IMR-90 (cell line): ENCODE measurements around the gene BUB1B. TPM values are rescaled to one million over a fixed set of nuclear protein-coding genes. Genes with fewer than 3 reads are reported as not detected.

Experiments
- ATAC-seq: fragments of 200-7000 bp; cut with Tn5 transposase; 2 replicates; pipeline ENCODE4 v1.9.1; 2020; ENCODE audit warnings: low read depth, mild to moderate bottlenecking, moderate library complexity
- BruUV-seq: library from RNA; stranded (reverse); fragments of 400-500 nt; replicated peaks from 2 replicates; lab custom pipeline; 2021; lab: Mats Ljungman, UMichigan
- CTCF ChIA-PET: fragments of 300-600 bp; formaldehyde crosslinking; extraction: SDS; loops from one replicate; lab custom pipeline; 2021; ENCODE audit warnings: antibody characterized with exemption; lab: Yijun Ruan, JAX
- POLR2A ChIA-PET: fragments of 300-600 bp; sonication (Branson Sonifier 250); formaldehyde crosslinking; loops from one replicate; lab custom pipeline; 2022; ENCODE audit warnings: antibody characterized with exemption; ENCODE audit not compliant: unreplicated experiment; lab: Charles Lee
- DNase-seq: peaks from one replicate; pipeline ENCODE4 v3.0.0; 2013
- H2AFZ ChIP-seq: replicated peaks from 2 replicates; pipeline ENCODE3; 2013; ENCODE audit warnings: low read length, mild to moderate bottlenecking; ENCODE audit not compliant: poor library complexity
- H2AK5ac ChIP-seq: 2 replicates; pipeline ENCODE4 v1.6.1; 2013; ENCODE audit warnings: low read depth, low read length, inconsistent platforms
- H2AK9ac ChIP-seq: replicated peaks from 2 replicates; pipeline ENCODE3; 2013; ENCODE audit warnings: mild to moderate bottlenecking, low read depth, low read length, moderate library complexity; ENCODE audit not compliant: poor library complexity
- H2BK120ac ChIP-seq: 2 replicates; pipeline ENCODE4 v1.6.1; 2013; ENCODE audit warnings: low read depth, low read length, inconsistent platforms
- H2BK15ac ChIP-seq: 3 replicates; pipeline ENCODE4 v1.6.1; 2013; ENCODE audit warnings: low read depth, low read length, inconsistent platforms
- H2BK20ac ChIP-seq: 2 replicates; pipeline ENCODE4 v1.6.1; 2013; ENCODE audit warnings: low read depth, mild to moderate bottlenecking, inconsistent platforms, low read length, moderate library complexity
- H2BK5ac ChIP-seq: 2 replicates; pipeline ENCODE4 v1.6.1; 2013; ENCODE audit warnings: mild to moderate bottlenecking, low read depth, low read length, inconsistent platforms; ENCODE audit not compliant: poor library complexity, severe bottlenecking
- H3K14ac ChIP-seq: replicated peaks from 2 replicates; pipeline ENCODE4 v1.6.1; 2013; ENCODE audit warnings: low read depth, low read length, inconsistent platforms
- H3K18ac ChIP-seq: 2 replicates; pipeline ENCODE4 v1.6.1; 2013; ENCODE audit warnings: low read depth, low read length, control low read depth
- H3K23ac ChIP-seq: 2 replicates; pipeline ENCODE4 v1.6.1; 2013; ENCODE audit warnings: low read depth, low read length, inconsistent platforms
- H3K27ac ChIP-seq: 2 replicates; pipeline ENCODE4 v1.5.1; 2013; ENCODE audit warnings: mild to moderate bottlenecking, control low read depth, low read length; ENCODE audit not compliant: insufficient read depth
- H3K27me3 ChIP-seq: 2 replicates; pipeline ENCODE4 v1.6.1; 2013; ENCODE audit warnings: low read length; ENCODE audit not compliant: control insufficient read depth, insufficient read depth
- H3K36me3 ChIP-seq: 2 replicates; pipeline ENCODE4 v1.6.1; 2013; ENCODE audit warnings: low read length, mixed read lengths; ENCODE audit not compliant: control insufficient read depth, insufficient read depth
- H3K4ac ChIP-seq: 2 replicates; pipeline ENCODE4 v1.6.1; 2013; ENCODE audit warnings: low read depth, low read length, inconsistent platforms
- H3K4me1 ChIP-seq: 2 replicates; pipeline ENCODE4 v1.6.1; 2013; ENCODE audit warnings: low read length, mixed read lengths; ENCODE audit not compliant: control insufficient read depth, insufficient read depth
- H3K4me2 ChIP-seq: 2 replicates; pipeline ENCODE4 v1.6.1; 2013; ENCODE audit warnings: low read depth, mild to moderate bottlenecking, control low read depth, low read length, moderate library complexity
- H3K4me3 ChIP-seq: 2 replicates; pipeline ENCODE4 v1.5.1; 2013; ENCODE audit warnings: low read depth, mild to moderate bottlenecking, control low read depth, low read length, moderate library complexity; ENCODE audit not compliant: insufficient read depth
- H3K56ac ChIP-seq: 2 replicates; pipeline ENCODE4 v1.6.1; 2013; ENCODE audit warnings: low read length, inconsistent platforms; ENCODE audit not compliant: insufficient read depth; ENCODE audit errors: extremely low read depth
- H3K79me1 ChIP-seq, 2 experiments: 2 replicates each; pipeline ENCODE4 v1.6.1; 2013; ENCODE audit warnings: low read length in 2 of 2, inconsistent platforms in 1 of 2, low read depth in 1 of 2
- H3K9ac ChIP-seq: 2 replicates; pipeline ENCODE4 v1.6.1; 2013; ENCODE audit warnings: low read depth, low read length, control low read depth
- H3K9me1 ChIP-seq: 2 replicates; pipeline ENCODE4 v1.6.1; 2013; ENCODE audit warnings: low read length, inconsistent platforms; ENCODE audit not compliant: insufficient read depth
- H3K9me3 ChIP-seq: 2 replicates; pipeline ENCODE4 v1.6.1; 2013; ENCODE audit warnings: low read length; ENCODE audit not compliant: control insufficient read depth, insufficient read depth
- H4K20me1 ChIP-seq: 2 replicates; pipeline ENCODE4 v1.6.1; 2013; ENCODE audit warnings: low read length, inconsistent platforms; ENCODE audit not compliant: insufficient read depth
- H4K5ac ChIP-seq: 2 replicates; pipeline ENCODE4 v1.6.1; 2013; ENCODE audit warnings: mild to moderate bottlenecking, low read depth, low read length, control low read depth
- H4K8ac ChIP-seq, 2 experiments: 2 replicates each; pipeline ENCODE4 v1.6.1; 2013; ENCODE audit warnings: low read depth in 2 of 2, low read length in 2 of 2, control low read depth in 1 of 2, inconsistent platforms in 1 of 2
- H4K91ac ChIP-seq: 2 replicates; pipeline ENCODE4 v1.6.1; 2013; ENCODE audit warnings: low read depth, low read length, inconsistent platforms; ENCODE audit not compliant: insufficient read depth
- BHLHE40 ChIP-seq: fragments of 150-350 bp; IDR thresholded peaks from 2 replicates; pipeline ENCODE4 v1.6.1; 2016; ENCODE audit warnings: mild to moderate bottlenecking, low read depth, low read length
- CEBPB ChIP-seq: IDR thresholded peaks from 2 replicates; pipeline ENCODE4 v1.6.1; 2012; ENCODE audit warnings: low read depth, low read length, improper control_type of control experiment
- CHD1 ChIP-seq: IDR thresholded peaks from 2 replicates; pipeline ENCODE4 v1.6.1; 2012; ENCODE audit warnings: low read depth, low read length, improper control_type of control experiment
- FOS ChIP-seq: fragments of 150-350 bp; IDR thresholded peaks from 2 replicates; pipeline ENCODE4 v1.6.1; 2016; ENCODE audit warnings: low read depth, low read length
- MAFK ChIP-seq: IDR thresholded peaks from 2 replicates; pipeline ENCODE4 v1.6.1; 2012; ENCODE audit warnings: low read depth, low read length, improper control_type of control experiment
- MAZ ChIP-seq: IDR thresholded peaks from 2 replicates; pipeline ENCODE4 v1.6.1; 2012; ENCODE audit warnings: low read depth, mild to moderate bottlenecking, low read length, improper control_type of control experiment, moderate library complexity, borderline replicate concordance
- MXI1 ChIP-seq: IDR thresholded peaks from 2 replicates; pipeline ENCODE4 v1.6.1; 2012; ENCODE audit warnings: low read depth, mild to moderate bottlenecking, low read length, moderate library complexity, borderline replicate concordance
- NFE2L2 ChIP-seq: fragments of 150-350 bp; IDR thresholded peaks from 2 replicates; pipeline ENCODE4 v1.6.1; 2016; ENCODE audit warnings: low read depth, mild to moderate bottlenecking, low read length
- POLR2A ChIP-seq: IDR thresholded peaks from 2 replicates; pipeline ENCODE4 v1.6.1; 2012; ENCODE audit warnings: mild to moderate bottlenecking, low read depth, low read length
- RAD21 ChIP-seq: IDR thresholded peaks from 2 replicates; pipeline ENCODE4 v1.6.1; 2012; ENCODE audit warnings: low read length, improper control_type of control experiment
- RCOR1 ChIP-seq: IDR thresholded peaks from 2 replicates; pipeline ENCODE4 v1.6.1; 2012; ENCODE audit warnings: mild to moderate bottlenecking, low read length, improper control_type of control experiment; ENCODE audit not compliant: insufficient replicate concordance
- RFX5 ChIP-seq: IDR thresholded peaks from 2 replicates; pipeline ENCODE4 v1.8.0; 2012; ENCODE audit warnings: low read depth, mild to moderate bottlenecking, low read length, moderate library complexity
- SMC3 ChIP-seq: fragments of 150-350 bp; IDR thresholded peaks from 2 replicates; pipeline ENCODE4 v1.6.1; 2016; ENCODE audit warnings: low read depth, mild to moderate bottlenecking, antibody characterized with exemption, low read length, moderate library complexity
- WGBS, 2 experiments: methylation state at CpG; one replicate each; pipeline versions ENCODE4 v1.1.5 to v1.1.7; 2013; ENCODE audit warnings: missing lambda C conversion rate in 2 of 2; ENCODE audit not compliant: insufficient read length in 1 of 2; ENCODE audit errors: extremely low coverage in 2 of 2; 5-methylcytosine and 5-hydroxymethylcytosine counted together
- dilution Hi-C: fragments of 300-500 bp; cut with HindIII; formaldehyde crosslinking; loops from one replicate; pipeline ENCODE4 v1.14.3; 2018; ENCODE audit warnings: low sequenced_read_pairs; ENCODE audit not compliant: unreplicated experiment
- in situ Hi-C: fragments of 300-500 bp; cut with MboI; formaldehyde crosslinking; loops from 3 replicates; pipeline ENCODE4 v1.14.3; 2019; ENCODE audit warnings: low sequenced_read_pairs, inconsistent platforms, mixed read lengths
- intact Hi-C: fragments of 100-400 bp; cut with micrococcal nuclease; formaldehyde crosslinking; loops from 2 replicates; pipeline ENCODE4 v1.10.0; 2022
- polyA plus RNA-seq, 3 experiments: library from polyadenylated mRNA; depleted of rRNA; stranded (reverse); fragments of >200 nt; gene quantifications; 2 replicates each; pipeline ENCODE4 v1.2.3, GENCODE V29; 2012; ENCODE audit warnings: low replicate concordance in 1 of 3
- total RNA-seq: library from RNA; depleted of rRNA; stranded (reverse); fragments of >200 nt; gene quantifications from 2 replicates; pipeline ENCODE4 v1.2.3, GENCODE V29; 2012
- TF ChIP-seq, protein P1 (sequence below): fragments of 150-350 bp; IDR thresholded peaks from 2 replicates; pipeline ENCODE4 v1.6.1; 2017; ENCODE audit warnings: mild to moderate bottlenecking, antibody characterized with exemption, low read length, low read depth
- TF ChIP-seq, protein P2 (sequence below): conservative IDR thresholded peaks from 2 replicates; pipeline ENCODE4 v1.5.1; 2012; ENCODE audit warnings: mild to moderate bottlenecking, low read depth, low read length, improper control_type of control experiment
- TF ChIP-seq, protein P3 (sequence below): fragments of 150-350 bp; IDR thresholded peaks from 2 replicates; pipeline ENCODE4 v1.6.1; 2016; ENCODE audit warnings: low read depth, mild to moderate bottlenecking, low read length, moderate library complexity, borderline replicate concordance

BUB1B gene
- total and polyA plus RNA-seq, 2 of the 4 experiments (the other 2 are of a cell fraction), result 15.6 to 24.7 TPM

DNA sequence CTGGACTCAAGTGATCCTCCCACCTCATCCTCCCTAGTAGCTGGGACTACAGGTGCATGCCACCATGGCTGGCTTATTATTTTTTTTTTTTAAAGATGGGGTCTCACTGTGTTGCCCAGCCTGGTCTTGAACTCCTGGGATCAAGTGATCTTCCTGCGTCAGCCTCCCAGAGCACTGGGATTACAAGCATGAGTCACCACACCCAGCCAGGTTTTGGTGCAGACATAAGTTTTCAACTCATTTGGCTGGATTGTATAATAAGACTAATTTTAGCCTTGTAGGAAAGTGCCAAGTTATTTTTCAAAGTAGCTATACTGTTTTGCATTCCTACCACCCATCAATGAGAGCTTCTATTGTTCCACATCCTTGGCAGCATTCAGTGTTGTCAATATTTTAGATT, 32.1 kb downstream of the BUB1B start:
- H3K9ac ChIP-seq, result no peak overlapping the region
- POLR2A ChIA-PET, result no interaction called here
- H4K5ac ChIP-seq, result no peak overlapping the region
- ATAC-seq (no peak), DNase-seq (peak; percentile 48)
- no peak overlapping the region for H2BK15ac ChIP-seq
- no peak overlapping the region for H2AFZ ChIP-seq
- no peak overlapping the region for H2BK120ac ChIP-seq
- no peak overlapping the region for H3K56ac ChIP-seq
- H4K20me1 ChIP-seq, result no peaks in the 10 kb centered on the region
- peak overlapping the region in 1 of 2 experiments; percentile 40; a peak in 1 of 4 replicates for H4K8ac ChIP-seq
- H3K27ac ChIP-seq, result no peak overlapping the region
- H3K4me1 ChIP-seq, result 0 out of 2 replicates have a peak, but pooled peaks cover 4% of the 10 kb centered on the region
- CTCF ChIA-PET, result interaction anchor here (0.7 to 1.6 kb wide), 2 partner anchors 95 to 147 kb away, joined by 3 read pairs; no protein-coding TSS in a partner anchor
- WGBS, 2 experiments, result no CpG with 5 or more reads among the region's 1 CpG
- no peak overlapping the region for H2BK20ac ChIP-seq
- no peak overlapping the region for H3K4me3 ChIP-seq
- intact Hi-C loops (no loop called here), dilution Hi-C loops (no loop called here), in situ Hi-C loops (no loop called here)
- BruUV-seq, result no TSS peak
- H4K91ac ChIP-seq, result no peak overlapping the region
- no peaks in the 10 kb centered on the region for H3K36me3 ChIP-seq
- H3K9me1 ChIP-seq, result no peaks in the 10 kb centered on the region
- no peak overlapping the region for H2AK9ac ChIP-seq
- H3K23ac ChIP-seq, result no peak overlapping the region
- no peak overlapping the region for H3K4ac ChIP-seq
- peaks cover 15 to 47% of the 10 kb centered on the region in 2 experiments for H3K79me1 ChIP-seq
- TF ChIP-seq, protein P1, sequence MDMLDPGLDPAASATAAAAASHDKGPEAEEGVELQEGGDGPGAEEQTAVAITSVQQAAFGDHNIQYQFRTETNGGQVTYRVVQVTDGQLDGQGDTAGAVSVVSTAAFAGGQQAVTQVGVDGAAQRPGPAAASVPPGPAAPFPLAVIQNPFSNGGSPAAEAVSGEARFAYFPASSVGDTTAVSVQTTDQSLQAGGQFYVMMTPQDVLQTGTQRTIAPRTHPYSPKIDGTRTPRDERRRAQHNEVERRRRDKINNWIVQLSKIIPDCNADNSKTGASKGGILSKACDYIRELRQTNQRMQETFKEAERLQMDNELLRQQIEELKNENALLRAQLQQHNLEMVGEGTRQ, result no peak
- TF ChIP-seq BHLHE40, result no peak
- no peak for TF ChIP-seq NFE2L2
- TF ChIP-seq RFX5, result no peak
- TF ChIP-seq, protein P2, sequence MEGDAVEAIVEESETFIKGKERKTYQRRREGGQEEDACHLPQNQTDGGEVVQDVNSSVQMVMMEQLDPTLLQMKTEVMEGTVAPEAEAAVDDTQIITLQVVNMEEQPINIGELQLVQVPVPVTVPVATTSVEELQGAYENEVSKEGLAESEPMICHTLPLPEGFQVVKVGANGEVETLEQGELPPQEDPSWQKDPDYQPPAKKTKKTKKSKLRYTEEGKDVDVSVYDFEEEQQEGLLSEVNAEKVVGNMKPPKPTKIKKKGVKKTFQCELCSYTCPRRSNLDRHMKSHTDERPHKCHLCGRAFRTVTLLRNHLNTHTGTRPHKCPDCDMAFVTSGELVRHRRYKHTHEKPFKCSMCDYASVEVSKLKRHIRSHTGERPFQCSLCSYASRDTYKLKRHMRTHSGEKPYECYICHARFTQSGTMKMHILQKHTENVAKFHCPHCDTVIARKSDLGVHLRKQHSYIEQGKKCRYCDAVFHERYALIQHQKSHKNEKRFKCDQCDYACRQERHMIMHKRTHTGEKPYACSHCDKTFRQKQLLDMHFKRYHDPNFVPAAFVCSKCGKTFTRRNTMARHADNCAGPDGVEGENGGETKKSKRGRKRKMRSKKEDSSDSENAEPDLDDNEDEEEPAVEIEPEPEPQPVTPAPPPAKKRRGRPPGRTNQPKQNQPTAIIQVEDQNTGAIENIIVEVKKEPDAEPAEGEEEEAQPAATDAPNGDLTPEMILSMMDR, result no peak
- no peak for TF ChIP-seq CHD1
- no peak for TF ChIP-seq CEBPB
- TF ChIP-seq, protein P3, sequence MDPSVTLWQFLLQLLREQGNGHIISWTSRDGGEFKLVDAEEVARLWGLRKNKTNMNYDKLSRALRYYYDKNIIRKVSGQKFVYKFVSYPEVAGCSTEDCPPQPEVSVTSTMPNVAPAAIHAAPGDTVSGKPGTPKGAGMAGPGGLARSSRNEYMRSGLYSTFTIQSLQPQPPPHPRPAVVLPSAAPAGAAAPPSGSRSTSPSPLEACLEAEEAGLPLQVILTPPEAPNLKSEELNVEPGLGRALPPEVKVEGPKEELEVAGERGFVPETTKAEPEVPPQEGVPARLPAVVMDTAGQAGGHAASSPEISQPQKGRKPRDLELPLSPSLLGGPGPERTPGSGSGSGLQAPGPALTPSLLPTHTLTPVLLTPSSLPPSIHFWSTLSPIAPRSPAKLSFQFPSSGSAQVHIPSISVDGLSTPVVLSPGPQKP, result no peak
- no peak for TF ChIP-seq RCOR1
- no peak for TF ChIP-seq FOS
- no peak for TF ChIP-seq MAZ
- TF ChIP-seq SMC3, result no peak
- no peak for TF ChIP-seq MAFK
- no peak for TF ChIP-seq MXI1
- TF ChIP-seq POLR2A, result no peak
- TF ChIP-seq RAD21, result no peak
- H3K27me3 ChIP-seq, result no peaks in the 10 kb centered on the region
- no peak overlapping the region for H3K4me2 ChIP-seq
- H3K14ac ChIP-seq, result no peak overlapping the region
- no peak overlapping the region for H2BK5ac ChIP-seq
- no peak overlapping the region for H2AK5ac ChIP-seq
- H3K9me3 ChIP-seq, result no peaks in the 10 kb centered on the region
- H3K18ac ChIP-seq, result no peak overlapping the region
